ENCODE data around the gene CCDC154. TPM values are rescaled to one million over a fixed set of nuclear protein-coding genes. Genes with fewer than 3 reads are reported as not detected.

Gene CCDC154
- total and polyA plus RNA-seq, 9 of the 15 experiments (the other 6 are each of a cell fraction or from before 2014, with no cell fraction given), result 0.15 to 1.4 (median 0.20) TPM; not detected in 5

DNA sequence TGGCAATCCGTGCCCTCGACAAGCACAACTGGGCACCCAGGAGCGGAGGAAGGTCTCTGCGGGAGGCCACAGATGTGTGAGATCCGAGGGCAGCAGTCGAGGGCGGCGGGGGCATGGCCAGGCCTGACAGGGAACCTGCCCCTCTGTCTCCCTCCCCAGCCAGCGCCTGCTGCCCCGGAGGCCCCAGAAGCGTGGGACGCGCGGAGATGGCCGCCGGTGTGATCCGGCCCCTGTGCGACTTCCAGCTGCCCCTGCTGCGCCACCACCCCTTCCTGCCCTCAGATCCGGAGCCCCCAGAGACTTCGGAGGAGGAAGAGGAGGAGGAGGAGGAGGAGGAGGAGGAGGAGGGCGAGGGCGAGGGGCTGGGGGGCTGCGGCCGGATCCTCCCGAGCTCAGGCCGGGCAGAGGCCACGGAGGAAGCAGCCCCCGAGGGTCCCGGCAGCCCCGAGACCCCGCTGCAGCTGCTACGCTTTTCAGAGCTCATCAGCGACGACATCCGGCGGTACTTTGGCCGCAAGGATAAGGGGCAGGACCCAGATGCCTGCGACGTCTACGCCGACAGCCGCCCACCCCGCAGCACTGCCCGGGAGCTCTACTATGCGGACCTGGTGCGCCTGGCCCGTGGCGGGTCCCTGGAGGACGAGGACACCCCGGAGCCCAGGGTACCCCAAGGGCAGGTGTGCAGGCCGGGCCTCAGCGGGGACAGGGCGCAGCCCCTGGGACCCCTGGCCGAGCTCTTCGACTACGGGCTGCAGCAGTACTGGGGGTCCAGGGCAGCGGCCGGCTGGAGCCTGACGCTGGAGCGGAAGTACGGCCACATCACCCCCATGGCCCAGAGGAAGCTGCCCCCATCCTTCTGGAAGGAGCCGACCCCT is 11.7 kb downstream of the CCDC154 start:
- Histone ChIP-seq H3K9ac (ENCODE audit: insufficient read depth in 1 of 2, low read depth in 2 of 2, low read length in 2 of 2) (peak overlapping the region in 1 of 2 experiments; percentile 58; a peak in 2 of 4 replicates), H3K4me3 (no peak overlapping the region), H3K79me2 (ENCODE audit: control insufficient read depth, insufficient read depth, low read length) (no peaks in the 10 kb centered on the region), H3K4me1 (replicated peaks in 1 of 2; ENCODE audit: control insufficient read depth in 2 of 2, insufficient read depth in 2 of 2, low read length in 2 of 2) (peaks cover 0 to 94% of the 10 kb centered on the region in 2 experiments; a peak in 3 of 5 replicates), H3K4me2 (ENCODE audit: insufficient read depth, low read length) (no peak overlapping the region), H3K9me1 (ENCODE audit: control insufficient read depth, insufficient read depth, low read length) (no peaks in the 10 kb centered on the region), H3K27me3 (ENCODE audit: control insufficient read depth in 2 of 2, insufficient read depth in 2 of 2, low read length in 2 of 2) (peaks cover 0 to 15% of the 10 kb centered on the region in 2 experiments; a peak in 2 of 5 replicates), H2AFZ (ENCODE audit: low read depth, low read length) (no peak overlapping the region), H4K20me1 (replicated peaks; ENCODE audit: control insufficient read depth, insufficient read depth, low read length) (no peaks in the 10 kb centered on the region), H3K36me3 (ENCODE audit: control insufficient read depth, insufficient read depth, low read length) (no peaks in the 10 kb centered on the region), H3K27ac (ENCODE audit: extremely low read depth, low read depth, low read length) (no peak overlapping the region), H3K9me3 (replicated peaks; ENCODE audit: control insufficient read depth, insufficient read depth, low read depth, low read length) (no peaks in the 10 kb centered on the region)
- ATAC-seq, result no peak
- no peak for DNase-seq (ENCODE audit: extremely low read depth in 1 of 4, low spot score in 3 of 4)
- ChIA-PET POLR2A (interaction anchor here (0.6 to 1.2 kb wide), 7 partner anchors 9 to 137 kb away, joined by 3 to 9 read pairs (median 3); partner anchors contain the start of genes CCDC154 and UQCC4), CTCF (ENCODE audit: low intra/inter-chr PET ratio) (no interaction called here)
- WGBS (ENCODE audit: insufficient coverage, low coverage, missing lambda C conversion rate), result 36% methylated on average over 34 of the region's 63 CpGs
- in situ Hi-C loops (cut with MboI), result no loop called here
- TF ChIP-seq ZBTB7A (IDR thresholded peaks at IDR 0.05; ENCODE audit: borderline replicate concordance, control insufficient read depth, low read depth, low read length), result peak; percentile 8; the same call in 1 of the 2 replicates
- no peak for TF ChIP-seq ETV1 (tag; conservative IDR thresholded peaks at IDR 0.05; ENCODE audit: low read depth)
- TF ChIP-seq, protein P1, sequence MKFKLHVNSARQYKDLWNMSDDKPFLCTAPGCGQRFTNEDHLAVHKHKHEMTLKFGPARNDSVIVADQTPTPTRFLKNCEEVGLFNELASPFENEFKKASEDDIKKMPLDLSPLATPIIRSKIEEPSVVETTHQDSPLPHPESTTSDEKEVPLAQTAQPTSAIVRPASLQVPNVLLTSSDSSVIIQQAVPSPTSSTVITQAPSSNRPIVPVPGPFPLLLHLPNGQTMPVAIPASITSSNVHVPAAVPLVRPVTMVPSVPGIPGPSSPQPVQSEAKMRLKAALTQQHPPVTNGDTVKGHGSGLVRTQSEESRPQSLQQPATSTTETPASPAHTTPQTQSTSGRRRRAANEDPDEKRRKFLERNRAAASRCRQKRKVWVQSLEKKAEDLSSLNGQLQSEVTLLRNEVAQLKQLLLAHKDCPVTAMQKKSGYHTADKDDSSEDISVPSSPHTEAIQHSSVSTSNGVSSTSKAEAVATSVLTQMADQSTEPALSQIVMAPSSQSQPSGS (CRISPR knock-in tag; IDR thresholded peaks at IDR 0.05), result no peak
- peak; percentile 16; the same call in 1 of the 2 replicates for TF ChIP-seq ZFX (CRISPR knock-in tag; IDR thresholded peaks at IDR 0.05)
- peak; percentile 15 for TF ChIP-seq PCBP1 (IDR thresholded peaks at IDR 0.05; ENCODE audit: low read depth, low read length, poor library complexity, severe bottlenecking)
- peak in 1 of 3 experiments; percentile 7 for TF ChIP-seq YY1 (IDR thresholded peaks at IDR 0.05; ENCODE audit: borderline replicate concordance in 1 of 3, control insufficient read depth in 1 of 3, extremely low read depth in 1 of 3, insufficient read depth in 3 of 3, insufficient read length in 1 of 3, insufficient replicate concordance in 2 of 3, low read depth in 1 of 3, low read length in 2 of 3)
- no peak for TF ChIP-seq PHB2 (IDR thresholded peaks at IDR 0.05; ENCODE audit: low read depth)
- no peak for FAIRE-seq
- BruUV-seq (replicated peaks), result no TSS peak
- intact Hi-C loops (cut with micrococcal nuclease), result no loop called here
